Left forelimb (tissue), 1 donor: ENCODE data around the gene TRMT11.
"Not testable (repeated sequence)": the region's sequence is repeated elsewhere in the genome, so short reads cannot be mapped to it uniquely, and the experiment has no call there.

Source experiments
- DNase-seq: peaks from one replicate; pipeline ENCODE4 v3.0.0-alpha.2; 2018; ENCODE audit warnings: low spot score

TRMT11 gene

DNA sequence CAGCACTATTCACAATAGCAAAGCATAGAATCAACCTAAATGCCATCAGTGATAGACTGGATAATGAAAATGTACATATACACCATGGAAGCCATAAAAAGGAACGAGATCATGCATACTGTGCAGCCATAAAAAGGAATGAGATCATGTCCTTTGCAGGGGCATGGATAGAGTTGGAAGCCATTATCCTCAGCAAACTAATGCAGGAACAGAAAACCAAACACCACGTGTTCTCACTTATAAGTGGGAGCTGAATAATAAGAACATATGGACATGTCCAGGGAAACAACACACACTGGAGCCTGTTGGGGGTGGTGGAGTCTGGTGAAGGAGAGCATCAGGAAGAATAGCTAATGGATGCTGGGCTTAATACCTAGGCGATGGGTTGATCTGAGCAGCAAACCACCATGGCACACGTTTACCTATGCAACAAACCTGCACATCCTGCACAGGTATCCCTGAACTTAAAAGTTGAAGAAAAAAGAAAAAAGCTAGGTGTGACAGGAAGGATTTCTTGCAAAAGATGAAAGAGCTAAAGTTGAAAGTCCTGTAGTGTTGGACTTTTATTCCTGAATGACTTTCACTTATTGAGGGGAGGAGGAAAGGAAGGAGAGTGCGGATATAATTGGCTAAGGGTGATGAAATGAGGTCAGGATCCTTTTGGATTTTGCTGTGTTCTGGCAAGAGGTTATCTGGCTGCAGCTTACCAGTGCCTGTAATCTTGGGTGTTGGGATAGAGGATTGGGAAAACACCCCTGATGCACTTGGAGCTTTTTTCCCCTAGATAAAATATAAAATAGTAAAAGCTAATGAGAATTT is 8.5 kb downstream of the TRMT11 start:
- DNase-seq, result no peak

DNA sequence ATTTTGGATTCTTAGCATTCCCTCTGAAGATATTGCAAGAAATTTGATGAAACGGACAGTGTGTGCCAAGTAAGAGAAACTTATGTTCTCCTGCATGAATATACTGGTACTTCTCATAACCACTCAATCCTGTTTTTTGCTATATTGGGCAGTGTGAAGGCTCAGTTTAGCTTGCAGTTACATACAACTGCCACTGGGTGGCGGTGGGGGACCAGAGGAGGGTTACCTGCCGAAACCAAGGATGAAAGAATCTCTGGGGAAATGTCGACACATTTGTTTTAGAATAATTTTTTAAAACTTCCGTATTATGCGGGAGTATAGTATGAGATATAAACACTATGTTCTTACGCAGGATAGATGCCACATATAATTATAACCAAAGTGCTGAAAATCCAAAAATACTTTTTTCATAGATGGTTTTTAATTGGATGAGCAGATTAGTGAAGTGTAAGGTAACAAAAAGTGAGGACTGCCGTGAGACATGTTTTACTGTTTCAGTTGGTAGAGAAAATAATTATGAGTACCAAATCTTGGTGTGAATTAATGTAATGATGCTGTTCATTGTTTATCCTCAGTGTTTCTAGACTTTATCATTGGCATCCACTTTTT is 9.7 kb downstream of the TRMT11 start:
- peak; percentile 70 for DNase-seq

GRCh38 chr6:126002755-126003679 is 16.7 kb downstream of the TRMT11 start:
- DNase-seq, result no peak

DNA sequence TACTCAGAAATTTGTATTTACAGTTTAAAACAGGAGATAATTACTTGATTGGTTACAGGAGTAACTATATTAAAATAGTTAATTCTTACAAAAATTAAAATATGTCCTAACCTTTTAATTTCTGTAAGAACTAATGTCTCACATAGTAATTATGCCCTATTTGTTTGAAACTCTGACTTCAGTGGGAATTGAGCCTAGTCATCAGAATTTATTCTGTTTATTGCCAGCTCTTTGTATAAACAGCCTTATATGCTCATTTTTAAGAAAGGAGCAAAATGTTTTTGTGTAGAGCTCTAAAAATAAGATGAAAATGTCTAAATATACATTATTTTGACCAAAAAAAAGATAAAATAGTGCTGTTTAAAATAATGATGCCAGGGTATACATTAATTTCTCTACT is 21.5 kb downstream of the TRMT11 start:
- DNase-seq, result no peak

DNA sequence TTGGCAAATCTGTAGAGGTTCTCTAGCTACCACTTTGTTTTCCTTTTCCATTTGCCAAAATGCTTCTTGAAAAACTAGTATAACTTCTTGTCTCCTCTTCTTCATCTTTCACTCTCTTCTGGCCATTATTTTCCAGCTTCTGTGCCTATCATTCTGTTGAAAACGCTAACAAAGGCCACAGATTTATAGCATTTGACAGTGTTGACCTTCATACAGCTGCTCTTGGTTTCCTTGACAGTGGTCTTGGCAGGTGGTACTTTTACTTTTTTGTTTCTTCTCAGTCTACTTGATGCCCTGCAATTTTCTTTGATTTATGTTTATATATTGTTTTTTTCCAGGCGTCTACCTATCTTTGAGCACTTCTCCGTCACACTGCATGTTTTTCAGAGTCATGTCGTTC is 23.7 kb downstream of the TRMT11 start:
- no peak for DNase-seq

GRCh38 chr6:126015863-126016262 is 29.5 kb downstream of the TRMT11 start:
- no peak for DNase-seq

GRCh38 chr6:126016591-126016990 is 30.3 kb downstream of the TRMT11 start:
- DNase-seq, result no peak

- no peak for DNase-seq
Measured at GRCh38 chr6:126017668-126018067, 31.3 kb downstream of the TRMT11 start.

- no peak for DNase-seq
Measured at GRCh38 chr6:126020305-126021050, 34.1 kb downstream of the TRMT11 start.

DNA sequence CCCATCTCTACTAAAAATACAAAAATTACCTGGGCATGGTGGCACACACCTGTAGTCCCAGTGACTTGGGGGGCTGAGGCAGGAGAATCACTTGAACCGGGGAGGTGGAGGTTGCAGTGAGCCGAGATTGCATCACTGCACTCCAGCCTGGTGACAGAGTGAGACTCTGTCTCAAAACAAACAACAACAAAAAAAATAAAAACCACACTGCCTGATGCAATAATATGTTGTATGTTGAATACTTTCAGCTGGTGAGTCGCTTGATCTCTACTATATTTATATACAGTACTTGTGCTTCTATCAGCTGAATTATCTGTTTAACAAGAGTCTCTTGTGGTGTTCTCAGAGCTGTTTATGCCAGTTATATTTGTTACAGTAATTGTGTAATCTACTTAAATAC is 37.1 kb downstream of the TRMT11 start:
- not testable (repeated sequence) for DNase-seq

GRCh38 chr6:126026001-126026400 is 39.7 kb downstream of the TRMT11 start:
- DNase-seq, result no peak

- no peak for DNase-seq
Measured at GRCh38 chr6:126027601-126028000, 41.3 kb downstream of the TRMT11 start.

- no peak for DNase-seq
Measured at GRCh38 chr6:126030045-126030444, 43.7 kb downstream of the TRMT11 start.

- DNase-seq, result no peak
Measured at GRCh38 chr6:126033696-126034095, 47.4 kb downstream of the TRMT11 start.

DNA sequence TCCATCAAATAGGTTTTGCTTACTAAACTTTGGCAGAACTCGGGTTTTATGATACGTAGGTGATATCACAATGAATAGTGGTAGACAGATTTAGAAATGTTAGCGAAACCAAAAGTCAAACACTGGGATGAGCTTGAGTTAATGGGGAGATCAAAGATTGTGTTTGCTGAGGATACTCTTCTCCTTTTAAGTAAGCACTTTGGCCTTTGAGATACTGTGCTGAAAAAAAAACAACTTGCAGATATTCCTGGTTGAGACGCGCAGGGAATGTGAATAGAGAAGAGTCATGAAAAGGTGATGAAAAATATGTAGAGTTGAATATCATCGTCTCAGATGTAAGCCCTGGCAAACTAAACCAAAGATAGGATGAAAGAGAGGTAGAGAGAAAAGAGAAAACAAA is 48.3 kb downstream of the TRMT11 start:
- DNase-seq, result no peak

DNA sequence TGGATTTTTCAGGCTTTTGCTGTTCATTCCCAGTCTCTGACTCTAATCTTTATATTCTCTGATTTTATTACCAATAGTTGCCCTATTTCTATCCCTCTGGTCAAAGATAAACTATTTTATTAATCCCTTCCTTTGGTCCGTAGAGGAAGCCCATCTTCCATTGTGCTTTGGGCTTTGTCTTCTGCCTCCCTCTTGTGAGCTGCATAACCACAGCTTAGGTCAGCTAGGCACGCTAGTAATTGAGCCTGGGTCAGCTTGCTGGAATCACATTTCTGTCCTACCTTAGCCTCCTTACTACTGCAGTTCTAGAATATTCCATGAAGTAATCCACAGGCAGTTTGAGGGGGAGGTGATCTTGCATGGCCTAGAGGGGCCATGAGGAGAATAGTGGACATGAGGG is 49.4 kb downstream of the TRMT11 start:
- DNase-seq, result no peak

DNA sequence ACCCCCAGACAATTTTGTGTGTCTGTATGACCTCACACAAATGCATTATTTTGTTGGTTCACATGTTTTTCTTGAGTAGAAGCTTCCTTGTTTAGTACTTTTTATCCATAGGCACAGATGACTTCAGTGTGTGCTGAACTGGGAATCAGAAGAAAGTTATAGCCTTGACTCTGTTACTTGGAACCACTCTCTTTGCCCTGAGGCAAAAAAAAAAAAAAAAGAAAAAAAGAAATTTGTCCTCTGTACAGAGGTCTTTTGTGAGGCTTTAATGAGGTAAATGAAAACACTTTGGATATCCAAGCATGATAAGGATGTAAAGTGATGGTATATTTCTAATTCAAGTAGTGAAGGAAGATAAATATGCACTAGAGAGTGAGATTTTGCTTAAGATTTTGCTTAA is 51.9 kb downstream of the TRMT11 start:
- DNase-seq, result no peak

DNA sequence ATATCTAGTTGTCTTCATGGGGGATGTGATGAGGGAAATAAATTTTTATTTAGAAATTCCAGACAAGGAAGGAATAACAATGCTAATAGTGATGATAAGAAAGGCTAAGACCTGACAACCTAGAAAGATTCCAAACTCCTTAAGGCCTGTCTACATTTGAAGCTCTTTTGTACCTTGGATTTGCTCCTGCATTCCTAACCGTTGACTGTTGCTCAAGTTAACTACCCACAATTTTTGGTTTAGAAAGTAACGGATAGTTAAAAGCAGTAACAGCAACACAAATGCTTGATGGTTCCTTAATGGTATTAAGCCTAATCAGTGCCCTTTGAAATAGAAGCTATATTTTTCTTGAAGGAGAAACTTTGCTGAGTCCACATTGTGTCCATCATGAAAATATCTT is 52.9 kb downstream of the TRMT11 start:
- no peak for DNase-seq

DNA sequence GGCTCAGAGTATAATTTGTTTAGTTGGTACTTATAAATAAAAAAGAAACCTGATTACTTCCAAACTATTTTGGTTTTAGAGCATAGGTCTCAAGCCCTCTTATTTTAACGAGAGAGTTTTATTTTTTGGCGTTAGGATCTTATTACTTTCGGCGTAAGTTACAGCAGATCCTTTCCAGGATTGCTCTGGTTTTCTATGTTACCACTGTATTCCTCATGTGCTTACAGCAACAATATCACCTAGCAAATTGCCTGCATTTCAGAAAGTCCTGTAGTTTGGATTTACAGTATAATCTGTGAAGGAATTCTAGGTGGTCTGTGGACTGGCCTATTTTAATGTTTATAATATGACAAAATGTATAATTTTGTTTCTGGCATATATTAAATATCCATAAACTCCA is 54.1 kb downstream of the TRMT11 start:
- DNase-seq, result no peak

- DNase-seq, result no peak
Measured at GRCh38 chr6:126040826-126041225, 54.5 kb downstream of the TRMT11 start.

DNA sequence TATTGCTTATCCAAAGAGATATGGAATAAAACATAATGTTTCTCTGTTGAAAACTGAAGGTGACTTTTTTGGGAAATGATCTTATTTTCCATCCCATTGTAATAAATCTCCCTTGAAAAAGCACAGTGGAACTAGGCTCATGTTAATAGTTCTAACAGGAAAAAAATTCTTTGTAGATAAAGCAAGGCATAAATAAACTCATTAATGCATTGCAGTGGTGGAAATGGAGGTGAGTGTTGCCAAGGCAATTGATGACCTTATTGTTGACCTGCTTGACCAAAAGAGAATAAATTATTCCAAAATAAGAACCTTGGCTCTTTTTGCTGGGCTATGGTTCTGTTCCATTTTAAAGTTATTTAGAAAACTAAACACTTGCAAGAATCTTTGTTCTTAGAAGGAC is 55.2 kb downstream of the TRMT11 start:
- DNase-seq, result no peak

DNA sequence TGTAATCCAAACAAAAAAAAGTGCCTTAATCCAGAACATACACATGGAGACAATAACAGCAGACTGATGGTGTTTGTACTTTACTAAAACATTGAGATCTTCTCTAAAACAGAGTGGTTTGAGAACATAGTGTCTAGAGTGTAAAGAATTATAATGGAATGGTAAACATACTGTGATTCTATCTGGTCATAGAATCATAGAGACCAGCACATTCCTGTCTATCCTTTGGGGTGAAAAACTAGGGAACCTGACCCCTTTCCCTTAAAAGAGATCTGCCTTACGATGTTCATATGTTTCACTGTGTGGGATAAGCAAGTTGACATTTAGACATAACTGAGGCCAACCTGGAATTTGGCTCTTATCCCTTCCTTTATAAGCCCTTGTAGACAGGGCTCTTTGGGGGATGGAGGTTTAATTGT is 55.7 kb downstream of the TRMT11 start:
- DNase-seq, result no peak
